Esophagus squamous epithelium (tissue), 4 donors: ENCODE results near the gene LEKR1.

ENCODE experiments used
- POLR2A ChIP-seq, 4 donors: fragments of 450-650 bp; IDR thresholded peaks; one replicate each; pipeline ENCODE4 v1.6.1; 2017; ENCODE audit warnings: antibody characterized with exemption in 4 of 4, mild to moderate bottlenecking in 4 of 4, moderate library complexity in 3 of 4
- TF ChIP-seq, protein P1 (sequence below), 6 experiments: fragments of 450-650 bp in 4 of 6; fragments of 200-600 bp in 2 of 6; sonication (generic) in 2 of 6; IDR thresholded peaks; one replicate each; pipeline ENCODE4 v1.5.1; 2016 to 2019; ENCODE audit warnings: antibody characterized with exemption in 6 of 6, mild to moderate bottlenecking in 4 of 6, moderate library complexity in 4 of 6

DNA sequence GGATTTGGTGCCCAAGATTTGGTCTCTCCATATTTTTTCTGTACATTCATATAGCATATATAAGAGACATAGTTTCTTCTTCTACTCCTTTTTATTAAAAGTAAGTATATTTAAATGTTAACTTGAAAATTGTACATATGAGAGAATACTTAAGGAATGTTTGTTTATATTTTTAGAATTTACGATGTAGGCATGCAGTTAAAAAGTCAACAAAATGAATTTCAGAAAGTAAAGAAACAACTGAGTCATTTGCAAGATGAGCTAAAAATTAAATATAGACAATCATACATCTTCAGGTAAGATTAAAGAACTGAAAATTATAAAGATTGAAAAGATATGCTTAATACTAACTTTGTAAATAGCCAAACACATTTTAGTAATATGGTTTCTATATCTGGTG is 94.2 kb downstream of the LEKR1 start:
- no peak for TF ChIP-seq POLR2A (IDR thresholded peaks at IDR 0.05)
- TF ChIP-seq, protein P1, sequence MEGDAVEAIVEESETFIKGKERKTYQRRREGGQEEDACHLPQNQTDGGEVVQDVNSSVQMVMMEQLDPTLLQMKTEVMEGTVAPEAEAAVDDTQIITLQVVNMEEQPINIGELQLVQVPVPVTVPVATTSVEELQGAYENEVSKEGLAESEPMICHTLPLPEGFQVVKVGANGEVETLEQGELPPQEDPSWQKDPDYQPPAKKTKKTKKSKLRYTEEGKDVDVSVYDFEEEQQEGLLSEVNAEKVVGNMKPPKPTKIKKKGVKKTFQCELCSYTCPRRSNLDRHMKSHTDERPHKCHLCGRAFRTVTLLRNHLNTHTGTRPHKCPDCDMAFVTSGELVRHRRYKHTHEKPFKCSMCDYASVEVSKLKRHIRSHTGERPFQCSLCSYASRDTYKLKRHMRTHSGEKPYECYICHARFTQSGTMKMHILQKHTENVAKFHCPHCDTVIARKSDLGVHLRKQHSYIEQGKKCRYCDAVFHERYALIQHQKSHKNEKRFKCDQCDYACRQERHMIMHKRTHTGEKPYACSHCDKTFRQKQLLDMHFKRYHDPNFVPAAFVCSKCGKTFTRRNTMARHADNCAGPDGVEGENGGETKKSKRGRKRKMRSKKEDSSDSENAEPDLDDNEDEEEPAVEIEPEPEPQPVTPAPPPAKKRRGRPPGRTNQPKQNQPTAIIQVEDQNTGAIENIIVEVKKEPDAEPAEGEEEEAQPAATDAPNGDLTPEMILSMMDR (IDR thresholded peaks at IDR 0.05), result no peak
